Transverse colon (tissue), 4 donors: Measurements from ENCODE around the gene SWT1. TPM values are rescaled to one million over a fixed set of nuclear protein-coding genes. Genes with fewer than 3 reads are reported as not detected.

Experiments used
- DNase-seq: peaks from one replicate; pipeline ENCODE4 v3.0.0-alpha.2; 2019
- H3K27ac ChIP-seq, 4 donors: fragments of 200-600 bp; sonication (generic); 2 replicates each; pipeline ENCODE4 v1.5.1; 2016 to 2018; ENCODE audit warnings: inconsistent platforms in 4 of 4
- H3K27me3 ChIP-seq: fragments of 200-600 bp; sonication (generic); 2 replicates; pipeline ENCODE4 v1.5.1; 2017; ENCODE audit warnings: inconsistent platforms
- H3K36me3 ChIP-seq, 4 donors: fragments of 200-600 bp; sonication (generic); 2 replicates each; pipeline ENCODE4 v1.5.1; 2017 to 2019; ENCODE audit warnings: inconsistent platforms in 4 of 4
- H3K4me1 ChIP-seq, 4 donors: fragments of 200-600 bp; sonication (generic); 2 replicates each; pipeline ENCODE4 v1.5.1; 2017 to 2020; ENCODE audit warnings: inconsistent platforms in 4 of 4
- H3K4me3 ChIP-seq, 4 donors: fragments of 200-600 bp; sonication (generic); 1 replicate in 1 of 4; 2 replicates in 3 of 4; pipeline versions ENCODE4 v1.5.1 to v1.6.1; 2017 to 2019; ENCODE audit warnings: inconsistent platforms in 4 of 4
- H3K9me3 ChIP-seq, 2 donors: fragments of 200-600 bp; sonication (generic); 2 replicates each; pipeline ENCODE4 v1.5.1; 2017 to 2019; ENCODE audit warnings: inconsistent platforms in 2 of 2
- EP300 ChIP-seq: sonication (generic); formaldehyde crosslinking; IDR thresholded peaks from one replicate; pipeline ENCODE4 v1.6.1; 2017; ENCODE audit warnings: antibody characterized with exemption, low read depth
- POLR2A ChIP-seq: fragments of 450-650 bp; IDR thresholded peaks from one replicate; pipeline ENCODE4 v1.6.1; 2016; ENCODE audit warnings: antibody characterized with exemption, mild to moderate bottlenecking, moderate library complexity
- POLR2AphosphoS5 ChIP-seq, 3 donors: sonication (generic); formaldehyde crosslinking; IDR thresholded peaks; one replicate each; pipeline ENCODE4 v1.6.1; 2016; ENCODE audit warnings: antibody characterized with exemption in 3 of 3
- WGBS, 2 donors: methylation state at CpG; one replicate each; pipeline ENCODE4 v1.1.5; 2018; ENCODE audit warnings: low coverage in 1 of 2; 5-methylcytosine and 5-hydroxymethylcytosine counted together
- in situ Hi-C, 4 donors: fragments of 200-750 bp; cut with MboI; loops; one replicate each; pipeline versions ENCODE4 v1.15.0 to v1.15.1; 2017; ENCODE audit warnings: low sequenced_read_pairs in 3 of 4, low pct_ligation_motif_present in 1 of 4, low pct_unique_long_range_greater_than_20kb in 1 of 4
- intact Hi-C: fragments of 100-400 bp; cut with DNase I; formaldehyde crosslinking; loops from one replicate; pipeline ENCODE4 v1.15.1; 2023; ENCODE audit warnings: low total_unique reads
- total RNA-seq, 4 donors: library from RNA; depleted of rRNA; stranded (reverse); fragments of >200 nt; gene quantifications; one replicate each; pipeline ENCODE4 v1.1.0, GENCODE V29; 2016
- TF ChIP-seq, protein P1 (sequence below), 5 experiments: fragments of 200-600 bp in 3 of 5; fragments of 450-650 bp in 2 of 5; sonication (generic) in 3 of 5; IDR thresholded peaks; 1 replicate in 2 of 5; 2 replicates in 3 of 5; pipeline ENCODE4 v1.5.1; 2016 to 2017; ENCODE audit warnings: antibody characterized with exemption in 5 of 5, inconsistent platforms in 3 of 5, mild to moderate bottlenecking in 2 of 5, moderate library complexity in 1 of 5

SWT1 gene
- total RNA-seq, 4 donors from 2014 or later: 2.8 to 12.3 (median 10.1) TPM

DNA sequence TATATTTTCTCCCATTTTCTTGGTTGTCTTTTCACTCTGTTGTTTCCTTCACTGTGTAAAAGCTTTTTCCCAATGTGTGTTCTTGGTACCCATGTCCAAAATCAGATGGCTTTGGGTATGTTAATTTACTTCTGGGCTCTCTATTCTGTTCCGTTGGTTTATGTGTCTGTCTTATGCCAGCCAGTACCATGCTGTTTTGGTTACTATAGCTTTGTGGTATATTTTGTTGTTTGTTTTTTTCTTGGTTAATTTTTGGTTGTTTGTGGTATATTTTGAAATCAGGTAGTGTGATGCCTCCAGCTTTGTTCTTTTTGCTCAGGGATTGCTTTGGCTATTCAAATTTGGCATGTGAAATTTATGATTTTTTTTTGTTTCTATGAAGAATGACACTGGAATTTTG lies 67.2 kb downstream of the SWT1 start:
- H3K4me1 ChIP-seq: no peaks in the 10 kb centered on the region
- H3K36me3 ChIP-seq: peaks cover 0 to 9% (median 0%) of the 10 kb centered on the region in 4 donors
- H3K4me3 ChIP-seq: no peak overlapping the region
- TF ChIP-seq, protein P1, sequence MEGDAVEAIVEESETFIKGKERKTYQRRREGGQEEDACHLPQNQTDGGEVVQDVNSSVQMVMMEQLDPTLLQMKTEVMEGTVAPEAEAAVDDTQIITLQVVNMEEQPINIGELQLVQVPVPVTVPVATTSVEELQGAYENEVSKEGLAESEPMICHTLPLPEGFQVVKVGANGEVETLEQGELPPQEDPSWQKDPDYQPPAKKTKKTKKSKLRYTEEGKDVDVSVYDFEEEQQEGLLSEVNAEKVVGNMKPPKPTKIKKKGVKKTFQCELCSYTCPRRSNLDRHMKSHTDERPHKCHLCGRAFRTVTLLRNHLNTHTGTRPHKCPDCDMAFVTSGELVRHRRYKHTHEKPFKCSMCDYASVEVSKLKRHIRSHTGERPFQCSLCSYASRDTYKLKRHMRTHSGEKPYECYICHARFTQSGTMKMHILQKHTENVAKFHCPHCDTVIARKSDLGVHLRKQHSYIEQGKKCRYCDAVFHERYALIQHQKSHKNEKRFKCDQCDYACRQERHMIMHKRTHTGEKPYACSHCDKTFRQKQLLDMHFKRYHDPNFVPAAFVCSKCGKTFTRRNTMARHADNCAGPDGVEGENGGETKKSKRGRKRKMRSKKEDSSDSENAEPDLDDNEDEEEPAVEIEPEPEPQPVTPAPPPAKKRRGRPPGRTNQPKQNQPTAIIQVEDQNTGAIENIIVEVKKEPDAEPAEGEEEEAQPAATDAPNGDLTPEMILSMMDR (IDR thresholded peaks at IDR 0.05): no peak
- no peak for TF ChIP-seq POLR2A
- no peak for TF ChIP-seq EP300
- no peak for TF ChIP-seq POLR2AphosphoS5 (IDR thresholded peaks at IDR 0.05)
- in situ Hi-C loops: no loop called here
- no peak for DNase-seq
- no peak overlapping the region for H3K27ac ChIP-seq
- H3K9me3 ChIP-seq: peaks cover 7 to 8% of the 10 kb centered on the region in 2 donors
- WGBS, 2 donors: 91 to 100% methylated on average over 1 of the region's 1 CpG
- no peaks in the 10 kb centered on the region for H3K27me3 ChIP-seq
- intact Hi-C loops: no loop called here

DNA sequence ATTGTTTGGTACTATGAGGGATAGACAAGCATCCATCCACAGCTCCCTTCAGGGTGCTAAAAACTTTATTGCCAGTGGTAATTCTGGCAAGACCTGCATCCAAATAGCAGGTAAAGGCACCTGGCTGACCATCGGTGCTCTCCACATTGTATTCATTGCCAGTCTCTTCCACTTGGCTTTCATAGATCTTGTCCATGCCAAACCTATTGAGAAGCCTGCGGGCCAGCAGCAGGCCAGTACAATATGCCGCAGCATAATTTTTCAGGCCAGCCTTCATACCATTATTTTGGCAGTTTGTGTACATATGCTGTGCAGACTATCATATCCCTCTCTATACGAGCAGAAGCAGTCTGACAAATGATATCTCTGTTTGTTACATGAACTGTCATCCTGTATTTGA lies 70.2 kb downstream of the SWT1 start:
- intact Hi-C loops: no loop called here
- H3K27me3 ChIP-seq: no peaks in the 10 kb centered on the region
- DNase-seq: no peak
- H3K36me3 ChIP-seq: peaks cover 0 to 9% (median 0%) of the 10 kb centered on the region in 4 donors
- no peak overlapping the region for H3K4me3 ChIP-seq
- TF ChIP-seq POLR2AphosphoS5 (IDR thresholded peaks at IDR 0.05) (no peak), POLR2A (no peak), EP300 (no peak)
- TF ChIP-seq, protein P1 (IDR thresholded peaks at IDR 0.05): no peak
- H3K27ac ChIP-seq: no peak overlapping the region
- in situ Hi-C loops: no loop called here
- 91 to 100% methylated on average over 1 to 4 of the region's 4 CpGs for WGBS, 2 donors
- H3K9me3 ChIP-seq: peaks cover 7 to 8% of the 10 kb centered on the region in 2 donors
- H3K4me1 ChIP-seq: no peaks in the 10 kb centered on the region

DNA sequence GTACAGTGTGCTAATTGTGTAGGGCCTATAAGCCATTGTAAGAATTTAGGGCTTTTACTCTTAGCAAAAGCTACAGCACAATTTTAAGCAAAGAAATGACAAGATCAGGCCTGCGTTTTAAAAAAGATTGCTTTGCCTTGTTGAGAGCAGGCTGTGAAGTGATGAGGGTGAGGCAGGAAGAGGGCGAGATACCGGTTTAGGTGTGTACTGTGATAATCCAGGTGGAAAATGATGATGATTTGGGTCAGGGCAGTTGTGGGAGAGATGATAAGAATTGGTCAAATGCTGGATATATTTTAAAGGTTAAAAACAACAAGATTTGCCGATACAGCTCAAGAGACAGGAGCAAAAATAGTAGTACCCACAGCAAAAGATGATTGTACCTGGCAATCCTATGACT lies 72.0 kb downstream of the SWT1 start:
- H3K36me3 ChIP-seq: peaks cover 0 to 5% (median 0%) of the 10 kb centered on the region in 4 donors
- H3K4me1 ChIP-seq: no peaks in the 10 kb centered on the region
- H3K9me3 ChIP-seq: peaks cover 3 to 4% of the 10 kb centered on the region in 2 donors
- H3K27ac ChIP-seq: no peak overlapping the region
- no peak overlapping the region for H3K4me3 ChIP-seq
- no peak for DNase-seq
- no peaks in the 10 kb centered on the region for H3K27me3 ChIP-seq
- intact Hi-C loops (no loop called here), in situ Hi-C loops (no loop called here)
- 89 to 92% methylated on average over 4 of the region's 4 CpGs for WGBS, 2 donors
- TF ChIP-seq POLR2A (no peak), POLR2AphosphoS5 (IDR thresholded peaks at IDR 0.05) (no peak), EP300 (no peak)
- TF ChIP-seq, protein P1 (IDR thresholded peaks at IDR 0.05): no peak

DNA sequence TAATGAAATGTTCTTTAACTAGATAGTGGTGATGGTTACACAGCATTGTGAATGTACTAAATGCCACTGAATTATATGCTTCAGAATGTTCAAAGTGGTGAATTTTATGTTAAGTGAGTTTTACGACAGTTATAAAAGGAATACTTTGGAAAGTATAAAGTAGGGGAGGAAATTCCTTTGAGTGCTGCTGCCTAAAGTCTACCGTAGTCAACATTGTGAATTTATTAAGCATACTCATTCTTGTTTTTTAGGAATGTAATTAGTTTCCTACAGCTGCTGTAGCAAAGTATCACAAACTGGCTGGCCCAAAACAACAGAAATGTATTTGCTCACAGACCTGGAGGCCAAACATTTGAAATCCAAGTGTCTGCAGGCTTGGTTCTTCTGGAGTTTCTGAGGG lies 73.0 kb downstream of the SWT1 start:
- intact Hi-C loops: loop anchor here (2.0 kb wide), 1 partner anchor 15 kb away; no protein-coding TSS in a partner anchor
- H3K4me3 ChIP-seq: no peak overlapping the region
- H3K9me3 ChIP-seq: no peaks in the 10 kb centered on the region
- WGBS, 2 donors: 42 to 47% methylated on average over 2 of the region's 2 CpGs
- in situ Hi-C loops: no loop called here
- TF ChIP-seq POLR2AphosphoS5 (IDR thresholded peaks at IDR 0.05) (no peak), EP300 (no peak), POLR2A (no peak)
- TF ChIP-seq, protein P1 (IDR thresholded peaks at IDR 0.05): no peak
- no peaks in the 10 kb centered on the region for H3K36me3 ChIP-seq
- DNase-seq: no peak
- H3K27ac ChIP-seq: peak overlapping the region in 2 of 4 donors; percentile 39 to 47
- H3K4me1 ChIP-seq: no peaks in the 10 kb centered on the region
- H3K27me3 ChIP-seq: no peaks in the 10 kb centered on the region
